Mesodermal cell (in vitro differentiated cells): ENCODE measurements around the gene MTUS2.

ENCODE experiments used
- H3K27ac ChIP-seq: 2 replicates; pipeline ENCODE4 v1.7.0; 2013; ENCODE audit warnings: mild to moderate bottlenecking, low read depth, low read length, moderate library complexity; ENCODE audit not compliant: severe bottlenecking
- H3K36me3 ChIP-seq: 2 replicates; pipeline ENCODE4 v1.7.1; 2013; ENCODE audit warnings: mild to moderate bottlenecking, low read length, moderate library complexity; ENCODE audit not compliant: control insufficient read depth, insufficient read depth
- H3K4me1 ChIP-seq: one replicate; pipeline ENCODE4 v1.7.1; 2013; ENCODE audit warnings: mild to moderate bottlenecking, low read length; ENCODE audit not compliant: insufficient read depth, control insufficient read depth, poor library complexity, severe bottlenecking
- H3K4me3 ChIP-seq: 2 replicates; pipeline ENCODE4 v1.7.0; 2013; ENCODE audit warnings: low read length, control low read depth, mild to moderate bottlenecking; ENCODE audit not compliant: insufficient read depth, poor library complexity, severe bottlenecking; ENCODE audit errors: extremely low read depth
- H3K9me3 ChIP-seq: 2 replicates; pipeline ENCODE4 v1.7.1; 2013; ENCODE audit warnings: mild to moderate bottlenecking, low read length, moderate library complexity; ENCODE audit not compliant: control insufficient read depth
- WGBS, 2 experiments: methylation state at CpG; one replicate each; pipeline ENCODE4 v1.1.5; 2013; ENCODE audit warnings: missing lambda C conversion rate in 2 of 2; ENCODE audit not compliant: insufficient coverage in 2 of 2; 5-methylcytosine and 5-hydroxymethylcytosine counted together

The MTUS2 gene

GRCh38 chr13:29021717-29022116 is 201.6 kb downstream of the MTUS2 start:
- 80 to 82% methylated on average over 5 of the region's 5 CpGs for WGBS, 2 experiments
- peaks cover 29% of the 10 kb centered on the region for H3K9me3 ChIP-seq
- H3K27ac ChIP-seq: no peak overlapping the region
- H3K4me1 ChIP-seq: no peaks in the 10 kb centered on the region
- H3K4me3 ChIP-seq: no peak overlapping the region
- H3K36me3 ChIP-seq: no peaks in the 10 kb centered on the region

- Histone ChIP-seq H3K36me3 (no peaks in the 10 kb centered on the region), H3K4me3 (no peak overlapping the region), H3K27ac (no peak overlapping the region), H3K4me1 (no peaks in the 10 kb centered on the region), H3K9me3 (peaks cover 30% of the 10 kb centered on the region)
- 58% methylated on average over 2 of the region's 4 CpGs; no CpG with 5 or more reads in 1 of the 2 experiments for WGBS, 2 experiments
Measured at GRCh38 chr13:29022410-29022809, 202.3 kb downstream of the MTUS2 start.

- Histone ChIP-seq H3K36me3 (no peaks in the 10 kb centered on the region), H3K9me3 (peaks cover 30% of the 10 kb centered on the region), H3K4me3 (no peak overlapping the region), H3K27ac (no peak overlapping the region), H3K4me1 (no peaks in the 10 kb centered on the region)
- 90 to 100% methylated on average over 1 of the region's 3 CpGs for WGBS, 2 experiments
Measured at GRCh38 chr13:29022968-29023367, 202.8 kb downstream of the MTUS2 start.

GRCh38 chr13:29024783-29025182 is 204.6 kb downstream of the MTUS2 start:
- H3K36me3 ChIP-seq: no peaks in the 10 kb centered on the region
- peaks cover 24% of the 10 kb centered on the region for H3K9me3 ChIP-seq
- no peak overlapping the region for H3K4me3 ChIP-seq
- 80 to 88% methylated on average over 5 to 8 of the region's 8 CpGs for WGBS, 2 experiments
- no peaks in the 10 kb centered on the region for H3K4me1 ChIP-seq
- no peak overlapping the region for H3K27ac ChIP-seq

GRCh38 chr13:29028868-29029267 is 208.7 kb downstream of the MTUS2 start:
- Histone ChIP-seq H3K4me3 (no peak overlapping the region), H3K4me1 (no peaks in the 10 kb centered on the region), H3K27ac (no peak overlapping the region), H3K36me3 (no peaks in the 10 kb centered on the region), H3K9me3 (peaks cover 20% of the 10 kb centered on the region)
- 96 to 100% methylated on average over 4 of the region's 5 CpGs for whole genome bisulfite sequencing, 2 experiments

GRCh38 chr13:29038700-29039099 is 218.6 kb downstream of the MTUS2 start:
- 69 to 91% methylated on average over 5 to 8 of the region's 11 CpGs for whole genome bisulfite sequencing, 2 experiments
- no peak overlapping the region for H3K4me3 ChIP-seq
- no peak overlapping the region for H3K27ac ChIP-seq
- no peaks in the 10 kb centered on the region for H3K4me1 ChIP-seq
- peaks cover 7% of the 10 kb centered on the region for H3K9me3 ChIP-seq
- H3K36me3 ChIP-seq: no peaks in the 10 kb centered on the region

- H3K9me3 ChIP-seq: peaks cover 7% of the 10 kb centered on the region
- H3K27ac ChIP-seq: no peak overlapping the region
- no peaks in the 10 kb centered on the region for H3K4me1 ChIP-seq
- 76 to 82% methylated on average over 13 to 18 of the region's 18 CpGs for WGBS, 2 experiments
- H3K4me3 ChIP-seq: no peak overlapping the region
- H3K36me3 ChIP-seq: no peaks in the 10 kb centered on the region
Measured at GRCh38 chr13:29039212-29039611, 219.1 kb downstream of the MTUS2 start.

- H3K27ac ChIP-seq: peak overlapping the region; percentile 12
- H3K9me3 ChIP-seq: peaks cover 10% of the 10 kb centered on the region
- H3K4me3 ChIP-seq: no peak overlapping the region
- H3K36me3 ChIP-seq: no peaks in the 10 kb centered on the region
- WGBS, 2 experiments: no CpG with 5 or more reads among the region's 4 CpGs
- no peaks in the 10 kb centered on the region for H3K4me1 ChIP-seq
Measured at GRCh38 chr13:29046588-29046987, 226.4 kb downstream of the MTUS2 start.

- H3K4me1 ChIP-seq: no peaks in the 10 kb centered on the region
- WGBS, 2 experiments: 54 to 68% methylated on average over 5 of the region's 6 CpGs
- H3K4me3 ChIP-seq: no peak overlapping the region
- H3K27ac ChIP-seq: no peak overlapping the region
- H3K9me3 ChIP-seq: peaks cover 10% of the 10 kb centered on the region
- H3K36me3 ChIP-seq: no peaks in the 10 kb centered on the region
Measured at GRCh38 chr13:29049524-29049923, 229.4 kb downstream of the MTUS2 start.

- H3K36me3 ChIP-seq: no peaks in the 10 kb centered on the region
- H3K4me3 ChIP-seq: no peak overlapping the region
- peaks cover 10% of the 10 kb centered on the region for H3K9me3 ChIP-seq
- H3K4me1 ChIP-seq: no peaks in the 10 kb centered on the region
- no peak overlapping the region for H3K27ac ChIP-seq
- 0 to 51% methylated on average over 1 to 3 of the region's 4 CpGs for WGBS, 2 experiments
Measured at GRCh38 chr13:29050719-29051118, 230.6 kb downstream of the MTUS2 start.

GRCh38 chr13:29059800-29060199 is 239.7 kb downstream of the MTUS2 start:
- Histone ChIP-seq H3K27ac (no peak overlapping the region), H3K9me3 (peaks cover 16% of the 10 kb centered on the region), H3K4me1 (no peaks in the 10 kb centered on the region), H3K4me3 (no peak overlapping the region), H3K36me3 (no peaks in the 10 kb centered on the region)
- WGBS, 2 experiments: 50 to 70% methylated on average over 1 of the region's 2 CpGs
